Liver (tissue), 9 donors: ENCODE data around the gene PLXDC2. TPM values are rescaled to one million over a fixed set of nuclear protein-coding genes. Genes with fewer than 3 reads are reported as not detected.

Source experiments
- DNase-seq: peaks from one replicate; pipeline ENCODE4 v3.0.0-alpha.2; 2017; ENCODE audit warnings: low spot score
- H3K27ac ChIP-seq, 2 donors: one replicate each; pipeline ENCODE4 v1.7.0; 2013; ENCODE audit warnings: inconsistent platforms in 2 of 2, low read length in 2 of 2, control low read depth in 1 of 2, low read depth in 1 of 2, mild to moderate bottlenecking in 1 of 2
- H3K27me3 ChIP-seq, 4 donors: one replicate each; pipeline versions ENCODE4 v1.6.1 to v1.7.0; 2013; ENCODE audit warnings: low read length in 3 of 4, inconsistent platforms in 1 of 4, mild to moderate bottlenecking in 1 of 4, moderate library complexity in 1 of 4; ENCODE audit not compliant: control insufficient read depth in 4 of 4, insufficient read depth in 4 of 4
- H3K36me3 ChIP-seq, 4 donors: one replicate each; pipeline versions ENCODE4 v1.6.1 to v1.7.0; 2013; ENCODE audit warnings: low read length in 3 of 4, mild to moderate bottlenecking in 3 of 4, low read depth in 1 of 4, moderate library complexity in 1 of 4; ENCODE audit not compliant: control insufficient read depth in 4 of 4, insufficient read depth in 3 of 4
- H3K4me1 ChIP-seq, 4 donors: one replicate each; pipeline versions ENCODE4 v1.6.1 to v1.7.0; 2013; ENCODE audit warnings: low read length in 3 of 4, mild to moderate bottlenecking in 3 of 4, moderate library complexity in 1 of 4; ENCODE audit not compliant: control insufficient read depth in 4 of 4, insufficient read depth in 4 of 4
- H3K4me3 ChIP-seq, 3 donors: one replicate each; pipeline versions ENCODE4 v1.6.1 to v1.7.0; 2013; ENCODE audit warnings: low read length in 3 of 3, control low read depth in 1 of 3, low read depth in 1 of 3, mild to moderate bottlenecking in 1 of 3
- H3K9ac ChIP-seq, 2 donors: one replicate each; pipeline ENCODE4 v1.7.0; 2013; ENCODE audit warnings: low read length in 2 of 2, mild to moderate bottlenecking in 2 of 2, moderate library complexity in 2 of 2, control low read depth in 1 of 2, low read depth in 1 of 2
- H3K9me3 ChIP-seq, 4 donors: one replicate each; pipeline versions ENCODE4 v1.6.1 to v1.7.0; 2013; ENCODE audit warnings: low read length in 3 of 4; ENCODE audit not compliant: control insufficient read depth in 4 of 4
- CTCF ChIP-seq: fragments of 150-350 bp; IDR thresholded peaks from 2 replicates; pipeline ENCODE4 v1.5.1; 2017; ENCODE audit warnings: improper control_type of control experiment, low read depth, low read length; ENCODE audit not compliant: missing input control
- EGR1 ChIP-seq, 2 donors: IDR thresholded peaks; 2 replicates each; pipeline ENCODE4 v1.6.1; 2016 to 2018; ENCODE audit warnings: antibody characterized with exemption in 2 of 2, low read depth in 2 of 2
- FOXA1 ChIP-seq: IDR thresholded peaks from 2 replicates; pipeline ENCODE4 v1.6.1; 2016; ENCODE audit warnings: antibody characterized with exemption
- FOXA2 ChIP-seq: IDR thresholded peaks from 2 replicates; pipeline ENCODE4 v1.6.1; 2016; ENCODE audit warnings: antibody characterized with exemption
- GABPA ChIP-seq, 2 donors: IDR thresholded peaks in 1 of 2; conservative IDR thresholded peaks in 1 of 2; 2 replicates each; pipeline ENCODE4 v1.6.1; 2016; ENCODE audit warnings: antibody characterized with exemption in 2 of 2, mild to moderate bottlenecking in 1 of 2, moderate library complexity in 1 of 2
- HNF4G ChIP-seq: IDR thresholded peaks from 2 replicates; pipeline ENCODE4 v1.6.1; 2016; ENCODE audit warnings: antibody characterized with exemption
- JUND ChIP-seq, 2 donors: IDR thresholded peaks; 2 replicates each; pipeline ENCODE4 v1.6.1; 2016; ENCODE audit warnings: antibody characterized with exemption in 2 of 2
- NR2F2 ChIP-seq: IDR thresholded peaks from 2 replicates; pipeline ENCODE4 v1.6.1; 2016; ENCODE audit warnings: antibody characterized with exemption
- RAD21 ChIP-seq, 2 donors: IDR thresholded peaks; 2 replicates each; pipeline ENCODE4 v1.6.1; 2016; ENCODE audit warnings: antibody characterized with exemption in 2 of 2, mild to moderate bottlenecking in 2 of 2
- REST ChIP-seq: IDR thresholded peaks from 2 replicates; pipeline ENCODE4 v1.6.1; 2016; ENCODE audit warnings: antibody characterized with exemption, mild to moderate bottlenecking
- RXRA ChIP-seq, 2 donors: IDR thresholded peaks; 2 replicates each; pipeline ENCODE4 v1.6.1; 2017 to 2018; ENCODE audit warnings: antibody characterized with exemption in 2 of 2, mild to moderate bottlenecking in 1 of 2
- SP1 ChIP-seq: IDR thresholded peaks from 2 replicates; pipeline ENCODE4 v1.6.1; 2018; ENCODE audit warnings: antibody characterized with exemption, mild to moderate bottlenecking
- TAF1 ChIP-seq: conservative IDR thresholded peaks from 2 replicates; pipeline ENCODE4 v1.6.1; 2016; ENCODE audit warnings: antibody characterized with exemption, mild to moderate bottlenecking
- YY1 ChIP-seq: IDR thresholded peaks from 2 replicates; pipeline ENCODE4 v1.6.1; 2016; ENCODE audit warnings: antibody characterized with exemption, mild to moderate bottlenecking
- WGBS: extraction: QIAGEN DNeasy Blood & Tissue Kit; methylation state at CpG from one replicate; pipeline ENCODE4 v1.1.7; 2013; 5-methylcytosine and 5-hydroxymethylcytosine counted together
- polyA plus RNA-seq, 2 donors: library from polyadenylated mRNA; stranded (reverse) in 1 of 2; unstranded in 1 of 2; fragments of 200-250 nt in 1 of 2; fragments of >200 nt in 1 of 2; fragmentation: Nextera tagmentation in 1 of 2; extraction: Ambion mirVana in 1 of 2; gene quantifications; one replicate each; pipeline versions ENCODE4 v1.2.1 to v1.2.3, GENCODE V29; 2013 to 2015
- total RNA-seq, 2 donors: library from RNA; depleted of rRNA; stranded (reverse); fragments of >200 nt; gene quantifications; one replicate each; pipeline ENCODE4 v1.2.3, GENCODE V29; 2014
- TF ChIP-seq, protein P1 (sequence below): IDR thresholded peaks from 2 replicates; pipeline ENCODE4 v1.6.1; 2016; ENCODE audit warnings: antibody characterized with exemption
- TF ChIP-seq, protein P2 (sequence below): IDR thresholded peaks from 2 replicates; pipeline ENCODE4 v1.6.1; 2016; ENCODE audit warnings: antibody characterized with exemption
- TF ChIP-seq, protein P3 (sequence below): IDR thresholded peaks from 2 replicates; pipeline ENCODE4 v1.6.1; 2016; ENCODE audit warnings: antibody characterized with exemption
- donor health status: healthy.
- donor health status: healthy.
- donor health status: healthy.
- donor health status: healthy.
- donor health status: healthy.

Gene PLXDC2
- total and polyA plus RNA-seq, 4 donors, result 1.4 to 5.1 (median 2.4) TPM

DNA sequence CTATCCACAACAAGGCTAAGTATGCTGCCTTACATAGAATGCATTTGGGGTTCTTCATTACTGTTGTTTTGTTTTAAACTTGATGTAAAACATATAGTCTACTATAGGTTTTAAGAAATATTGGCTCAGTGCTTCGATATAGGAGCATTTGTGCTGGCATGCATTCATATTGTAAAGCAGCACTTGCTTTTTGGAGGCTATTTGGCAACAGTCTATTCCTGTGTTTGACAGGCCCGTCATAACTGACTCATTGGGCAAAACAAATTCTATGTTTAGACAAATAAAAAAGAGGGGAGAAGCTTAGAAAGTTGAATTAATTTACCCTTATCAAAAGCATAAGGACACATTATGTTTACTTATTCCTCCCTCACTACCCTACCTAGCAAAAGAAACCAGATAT is 38.4 kb upstream of the PLXDC2 start (continued):
- no peak for TF ChIP-seq EGR1 (IDR thresholded peaks at IDR 0.05; ENCODE audit: low read depth in 2 of 2)

DNA sequence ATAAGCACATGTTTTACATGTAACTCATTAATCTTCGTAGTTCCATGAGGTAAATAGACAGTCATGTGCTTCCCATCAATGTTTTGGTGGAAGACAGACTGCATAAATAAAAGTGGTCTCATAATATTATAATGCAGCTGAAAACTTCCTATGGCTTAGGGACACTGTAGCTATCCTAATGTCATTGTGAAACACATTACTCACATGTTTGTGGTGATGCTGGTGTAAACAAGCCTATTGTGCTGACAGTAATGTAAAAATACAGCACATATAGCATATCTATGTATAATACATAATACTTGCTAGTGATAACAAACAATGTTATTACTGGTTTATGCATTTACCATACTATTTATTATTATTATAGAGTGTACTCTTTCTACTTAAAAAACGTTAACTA is 37.2 kb upstream of the PLXDC2 start:
- no peaks in the 10 kb centered on the region for H3K9me3 ChIP-seq
- 70% methylated on average over 2 of the region's 2 CpGs for WGBS
- DNase-seq, result no peak
- TF ChIP-seq JUND (IDR thresholded peaks at IDR 0.05), result no peak
- TF ChIP-seq EGR1 (IDR thresholded peaks at IDR 0.05; ENCODE audit: low read depth in 2 of 2), result no peak
- no peak for TF ChIP-seq FOXA1
- TF ChIP-seq FOXA2, result no peak
- TF ChIP-seq NR2F2, result no peak
- TF ChIP-seq HNF4G, result no peak
- TF ChIP-seq, protein P1, sequence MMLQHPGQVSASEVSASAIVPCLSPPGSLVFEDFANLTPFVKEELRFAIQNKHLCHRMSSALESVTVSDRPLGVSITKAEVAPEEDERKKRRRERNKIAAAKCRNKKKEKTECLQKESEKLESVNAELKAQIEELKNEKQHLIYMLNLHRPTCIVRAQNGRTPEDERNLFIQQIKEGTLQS, result no peak
- TF ChIP-seq, protein P2, sequence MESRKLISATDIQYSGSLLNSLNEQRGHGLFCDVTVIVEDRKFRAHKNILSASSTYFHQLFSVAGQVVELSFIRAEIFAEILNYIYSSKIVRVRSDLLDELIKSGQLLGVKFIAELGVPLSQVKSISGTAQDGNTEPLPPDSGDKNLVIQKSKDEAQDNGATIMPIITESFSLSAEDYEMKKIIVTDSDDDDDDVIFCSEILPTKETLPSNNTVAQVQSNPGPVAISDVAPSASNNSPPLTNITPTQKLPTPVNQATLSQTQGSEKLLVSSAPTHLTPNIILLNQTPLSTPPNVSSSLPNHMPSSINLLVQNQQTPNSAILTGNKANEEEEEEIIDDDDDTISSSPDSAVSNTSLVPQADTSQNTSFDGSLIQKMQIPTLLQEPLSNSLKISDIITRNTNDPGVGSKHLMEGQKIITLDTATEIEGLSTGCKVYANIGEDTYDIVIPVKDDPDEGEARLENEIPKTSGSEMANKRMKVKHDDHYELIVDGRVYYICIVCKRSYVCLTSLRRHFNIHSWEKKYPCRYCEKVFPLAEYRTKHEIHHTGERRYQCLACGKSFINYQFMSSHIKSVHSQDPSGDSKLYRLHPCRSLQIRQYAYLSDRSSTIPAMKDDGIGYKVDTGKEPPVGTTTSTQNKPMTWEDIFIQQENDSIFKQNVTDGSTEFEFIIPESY, result no peak
- no peak for TF ChIP-seq SP1
- TF ChIP-seq TAF1, result no peak
- TF ChIP-seq CTCF, result no peak
- peaks cover 0 to 2% (median 0%) of the 10 kb centered on the region in 4 donors for H3K27me3 ChIP-seq
- no peak overlapping the region for H3K4me3 ChIP-seq
- H3K27ac ChIP-seq, result no peak overlapping the region
- no peak overlapping the region for H3K9ac ChIP-seq
- no peaks in the 10 kb centered on the region for H3K4me1 ChIP-seq
- no peaks in the 10 kb centered on the region for H3K36me3 ChIP-seq

- Histone ChIP-seq H3K4me3 (no peak overlapping the region), H3K27ac (no peak overlapping the region), H3K9ac (no peak overlapping the region), H3K27me3 (peaks cover 0 to under 1% (median 0%) of the 10 kb centered on the region in 4 donors), H3K4me1 (no peaks in the 10 kb centered on the region), H3K36me3 (no peaks in the 10 kb centered on the region), H3K9me3 (no peaks in the 10 kb centered on the region)
- 60% methylated on average over 6 of the region's 6 CpGs for whole genome bisulfite sequencing
- no peak for DNase-seq
- TF ChIP-seq HNF4G, result no peak
- no peak for TF ChIP-seq YY1
- TF ChIP-seq EGR1 (IDR thresholded peaks at IDR 0.05; ENCODE audit: low read depth in 2 of 2), result no peak
- no peak for TF ChIP-seq RAD21 (IDR thresholded peaks at IDR 0.05)
- no peak for TF ChIP-seq TAF1
- TF ChIP-seq, protein P2, result no peak
- no peak for TF ChIP-seq REST
- TF ChIP-seq, protein P3, sequence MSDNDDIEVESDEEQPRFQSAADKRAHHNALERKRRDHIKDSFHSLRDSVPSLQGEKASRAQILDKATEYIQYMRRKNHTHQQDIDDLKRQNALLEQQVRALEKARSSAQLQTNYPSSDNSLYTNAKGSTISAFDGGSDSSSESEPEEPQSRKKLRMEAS, result no peak
- no peak for TF ChIP-seq SP1
- no peak for TF ChIP-seq NR2F2
- no peak for TF ChIP-seq RXRA (IDR thresholded peaks at IDR 0.05)
- no peak for TF ChIP-seq JUND (IDR thresholded peaks at IDR 0.05)
- TF ChIP-seq, protein P1, result no peak
- TF ChIP-seq FOXA2, result no peak
- no peak for TF ChIP-seq FOXA1
- TF ChIP-seq GABPA (IDR thresholded peaks at IDR 0.05 in 1 of 2, conservative IDR thresholded peaks at IDR 0.05 in 1 of 2), result no peak
Observed at GRCh38 chr10:19782430-19783089, 33.7 kb upstream of the PLXDC2 start.
